Activated T-cell treated with anti-CD3 and anti-CD28 coated beads, Interleukin-2, amount 50 U/mL, for 48 hours (primary cell): ENCODE results near the gene BMP8B.

Experiments used
- DNase-seq, 2 experiments: peaks; one replicate each; pipeline ENCODE4 v3.0.0-alpha.2; 2020

The BMP8B gene

GRCh38 chr1:39755965-39756659 lies 32.6 kb downstream of the BMP8B start:
- DNase-seq = no peak

GRCh38 chr1:39754906-39755504 lies 33.7 kb downstream of the BMP8B start:
- peak in 1 of 2 experiments; percentile 11 for DNase-seq

DNA sequence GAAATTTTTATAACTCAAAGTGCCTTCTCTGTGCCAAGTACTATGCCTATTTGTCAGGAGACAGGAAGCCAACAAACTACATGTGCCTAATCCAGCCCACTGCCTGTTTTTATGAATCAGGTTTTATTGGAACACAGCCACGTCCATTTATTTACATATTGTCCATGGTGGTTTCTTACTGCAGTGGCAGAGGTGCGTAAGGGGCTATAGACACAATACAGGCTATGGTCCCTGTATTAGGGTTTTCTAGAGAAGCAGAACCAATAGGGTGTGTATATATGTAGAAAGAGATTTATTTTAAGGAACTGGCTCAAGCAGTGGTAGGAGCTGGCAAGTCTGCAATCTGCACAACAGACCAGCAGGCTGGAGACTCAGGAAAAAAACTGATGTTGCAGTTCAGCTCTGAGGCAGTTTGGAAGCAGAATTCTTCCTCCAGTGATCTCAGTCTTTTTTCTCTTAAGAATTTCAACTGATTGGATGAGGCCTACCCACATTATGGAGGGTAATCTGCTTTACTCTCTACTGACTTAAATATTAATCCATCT lies 34.6 kb downstream of the BMP8B start:
- no peak for DNase-seq

GRCh38 chr1:39753132-39754025 lies 35.3 kb downstream of the BMP8B start:
- no peak for DNase-seq

GRCh38 chr1:39752703-39753102 lies 36.0 kb downstream of the BMP8B start:
- DNase-seq = no peak

DNA sequence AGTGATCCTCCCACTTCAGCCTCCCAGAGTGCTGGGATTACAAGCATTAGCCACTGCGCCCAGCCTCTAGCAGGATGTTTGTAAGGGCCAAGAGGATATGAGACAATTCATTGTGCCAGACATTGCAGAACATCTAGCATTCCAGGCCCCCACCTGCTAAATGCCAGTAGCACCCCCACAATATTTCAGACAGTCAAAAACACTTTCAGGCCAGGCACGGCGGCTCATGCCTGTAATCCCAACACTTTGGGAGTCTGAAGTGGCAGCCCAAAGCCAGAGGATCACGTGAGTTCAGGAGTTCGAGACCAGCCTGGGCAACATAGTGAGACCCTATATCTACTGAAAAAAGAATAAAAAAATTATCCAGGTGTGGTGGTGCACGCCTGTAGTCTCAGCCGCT lies 37.1 kb downstream of the BMP8B start:
- no peak for DNase-seq

GRCh38 chr1:39745016-39745670 lies 43.5 kb downstream of the BMP8B start:
- no peak for DNase-seq

GRCh38 chr1:39738622-39739366 lies 49.9 kb downstream of the BMP8B start, which contains the start of gene PPIE:
Gene PPIE, plus strand, starts transcription at chr1:39738882. Its CDS starts 19 bp downstream, at chr1:39738901.
- peak; percentile 97 to 98 for DNase-seq

- DNase-seq = no peak
Observed at GRCh38 chr1:39737546-39738169, 51.0 kb downstream of the BMP8B start.

DNA sequence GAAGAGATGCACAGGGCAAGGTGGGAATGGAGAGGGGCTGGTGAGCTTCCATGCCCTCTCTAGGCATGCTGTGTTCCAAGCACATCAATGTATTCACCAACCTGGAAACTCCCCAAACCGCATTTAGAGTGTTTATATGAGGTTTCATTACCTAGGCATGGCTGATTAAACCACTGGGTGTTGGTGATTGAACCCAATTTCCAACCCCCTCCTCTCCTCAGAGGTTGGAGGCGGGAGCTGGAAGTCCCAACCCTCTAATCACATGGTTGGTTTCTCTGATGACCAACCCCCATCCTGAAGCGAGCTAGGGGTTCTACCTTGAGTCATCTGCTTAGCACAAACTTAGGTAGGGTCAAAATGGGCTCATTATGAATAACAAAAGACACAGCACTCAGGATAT lies 52.9 kb downstream of the BMP8B start:
- DNase-seq = no peak

DNA sequence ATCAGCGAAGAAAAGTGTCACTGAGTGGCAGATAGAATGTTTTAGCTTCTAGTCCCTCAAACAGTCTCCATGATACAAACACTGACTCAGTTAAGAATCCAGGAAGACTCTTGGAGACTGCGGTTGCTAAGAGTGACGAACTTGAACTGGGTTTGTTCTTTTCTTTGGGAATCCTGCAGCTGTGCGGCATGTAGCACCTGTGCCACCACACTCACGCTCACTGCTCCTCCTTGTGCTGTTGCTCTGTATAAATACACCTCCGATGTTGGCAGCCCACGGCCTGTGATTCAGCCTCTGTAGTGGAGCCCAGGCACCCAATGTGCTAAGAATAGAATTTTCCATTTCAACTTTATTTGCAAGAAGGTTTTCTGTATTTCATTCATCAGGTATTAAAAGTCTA lies 55.5 kb downstream of the BMP8B start:
- no peak for DNase-seq

GRCh38 chr1:39732730-39733129 lies 55.9 kb downstream of the BMP8B start:
- DNase-seq = no peak

GRCh38 chr1:39729842-39730241 lies 58.8 kb downstream of the BMP8B start:
- no peak for DNase-seq

GRCh38 chr1:39729030-39729429 lies 59.6 kb downstream of the BMP8B start:
- DNase-seq = no peak

- DNase-seq = no peak
Observed at GRCh38 chr1:39727932-39728317, 60.7 kb downstream of the BMP8B start.

GRCh38 chr1:39727221-39727931 lies 61.3 kb downstream of the BMP8B start:
- DNase-seq = no peak

GRCh38 chr1:39726600-39726999 lies 62.1 kb downstream of the BMP8B start:
- no peak for DNase-seq

GRCh38 chr1:39722495-39722894 lies 66.2 kb downstream of the BMP8B start:
- no peak for DNase-seq

DNA sequence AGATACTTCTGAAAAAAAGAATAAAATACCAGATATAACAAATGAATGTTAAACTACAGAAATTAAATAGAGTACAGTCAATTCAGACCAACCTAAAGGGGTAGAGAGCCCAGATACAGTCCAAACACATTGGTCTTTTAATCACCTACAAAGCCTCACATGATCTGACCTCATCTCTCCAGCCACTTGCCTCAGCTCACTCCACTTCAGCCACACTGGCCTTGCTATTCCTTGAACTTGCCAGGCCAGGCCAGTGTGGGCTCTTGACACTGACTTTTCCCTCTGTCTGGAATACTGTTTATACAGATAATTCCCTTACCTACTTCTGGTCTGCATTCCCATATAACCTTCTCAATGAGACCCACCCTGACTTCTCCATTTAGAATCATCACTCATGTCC lies 67.0 kb downstream of the BMP8B start:
- DNase-seq = no peak

GRCh38 chr1:39720094-39720999 lies 68.3 kb downstream of the BMP8B start:
- no peak for DNase-seq
